Activated CD4-positive, alpha-beta T cell treated with anti-CD3 and anti-CD28 coated beads, Interleukin-2, amount 10 ng/mL, durations not matched to agents 7 days and 5 days (primary cell): ENCODE measurements around the gene DENND1A. TPM values are rescaled to one million over a fixed set of nuclear protein-coding genes. Genes with fewer than 3 reads are reported as not detected.

Experiments
- CTCF ChIA-PET: fragments of 350-600 bp; sonication (Branson Sonifier 250); formaldehyde crosslinking; loops from one replicate; lab custom pipeline; 2021; ENCODE audit warnings: antibody characterized with exemption; lab: Charles Lee
- POLR2A ChIA-PET: fragments of 350-600 bp; sonication (Branson Sonifier 250); formaldehyde crosslinking; loops from one replicate; lab custom pipeline; 2021; ENCODE audit warnings: antibody characterized with exemption; lab: Charles Lee
- DNase-seq: peaks from one replicate; pipeline ENCODE4 v3.0.0-alpha.2; 2020
- H3K27ac Mint-ChIP-seq: one replicate; pipeline ENCODE4 v1.8.0; 2021; ENCODE audit warnings: mild to moderate bottlenecking, moderate library complexity, mixed read lengths
- H3K27me3 Mint-ChIP-seq: one replicate; pipeline ENCODE4 v1.8.0; 2021; ENCODE audit warnings: mixed read lengths
- H3K36me3 Mint-ChIP-seq: one replicate; pipeline ENCODE4 v1.8.0; 2021; ENCODE audit warnings: low read depth, mixed read lengths
- H3K4me1 Mint-ChIP-seq: one replicate; pipeline ENCODE4 v1.8.0; 2021; ENCODE audit warnings: mixed read lengths
- H3K4me3 Mint-ChIP-seq: one replicate; pipeline ENCODE4 v1.8.0; 2021; ENCODE audit warnings: mild to moderate bottlenecking, moderate library complexity, mixed read lengths
- H3K9me3 Mint-ChIP-seq: one replicate; pipeline ENCODE4 v1.8.0; 2021; ENCODE audit warnings: mixed read lengths
- total RNA-seq, 2 experiments: library from RNA; stranded (reverse); gene quantifications; one replicate each; pipeline ENCODE4 v1.2.3, GENCODE V29; 2021

DENND1A gene
- total RNA-seq, 2 experiments from 2014 or later = 15.5 to 21.2 TPM

- no peak for DNase-seq
- Mint-ChIP-seq H3K4me1 (no peaks in the 10 kb centered on the region), H3K36me3 (peaks cover 12% of the 10 kb centered on the region), H3K27me3 (no peaks in the 10 kb centered on the region), H3K9me3 (peaks cover 33% of the 10 kb centered on the region), H3K4me3 (no peak overlapping the region), H3K27ac (no peak overlapping the region)
- ChIA-PET POLR2A (no interaction called here), CTCF (interaction anchor here (1.4 kb wide), 1 partner anchor 32 kb away, joined by 4 read pairs; no protein-coding TSS in a partner anchor)
Observed at GRCh38 chr9:123702483-123702882, 227.4 kb downstream of the DENND1A start.

GRCh38 chr9:123697686-123698085, 232.2 kb downstream of the DENND1A start:
- DNase-seq = no peak
- POLR2A ChIA-PET = no interaction called here
- Mint-ChIP-seq H3K36me3 (peaks cover 4% of the 10 kb centered on the region), H3K4me1 (no peaks in the 10 kb centered on the region), H3K27ac (no peak overlapping the region), H3K27me3 (no peaks in the 10 kb centered on the region), H3K4me3 (no peak overlapping the region), H3K9me3 (peaks cover 20% of the 10 kb centered on the region)
- CTCF ChIA-PET = no interaction called here

- no peaks in the 10 kb centered on the region for H3K36me3 Mint-ChIP-seq
- no peaks in the 10 kb centered on the region for H3K27me3 Mint-ChIP-seq
- CTCF ChIA-PET = interaction anchor here (0.6 kb wide), 1 partner anchor 134 kb away, joined by 3 read pairs; no protein-coding TSS in a partner anchor
- no peaks in the 10 kb centered on the region for H3K4me1 Mint-ChIP-seq
- H3K27ac Mint-ChIP-seq = no peak overlapping the region
- POLR2A ChIA-PET = no interaction called here
- DNase-seq = no peak
- peaks cover 10% of the 10 kb centered on the region for H3K9me3 Mint-ChIP-seq
- H3K4me3 Mint-ChIP-seq = no peak overlapping the region
Observed at GRCh38 chr9:123696476-123696875, 233.4 kb downstream of the DENND1A start.

- peaks cover 2% of the 10 kb centered on the region for H3K9me3 Mint-ChIP-seq
- CTCF ChIA-PET = interaction anchor here (1.0 kb wide), 1 partner anchor 9 kb away, joined by 4 read pairs; no protein-coding TSS in a partner anchor
- no peak for DNase-seq
- H3K36me3 Mint-ChIP-seq = peaks cover 2% of the 10 kb centered on the region
- H3K27me3 Mint-ChIP-seq = no peaks in the 10 kb centered on the region
- no peak overlapping the region for H3K27ac Mint-ChIP-seq
- POLR2A ChIA-PET = no interaction called here
- no peaks in the 10 kb centered on the region for H3K4me1 Mint-ChIP-seq
- no peak overlapping the region for H3K4me3 Mint-ChIP-seq
Observed at GRCh38 chr9:123695386-123695785, 234.5 kb downstream of the DENND1A start.

GRCh38 chr9:123691765-123692303, 238.1 kb downstream of the DENND1A start:
- Mint-ChIP-seq H3K4me1 (peaks cover 10% of the 10 kb centered on the region), H3K27ac (no peak overlapping the region), H3K36me3 (peaks cover 2% of the 10 kb centered on the region), H3K4me3 (no peak overlapping the region), H3K9me3 (no peaks in the 10 kb centered on the region), H3K27me3 (no peaks in the 10 kb centered on the region)
- POLR2A ChIA-PET = no interaction called here
- DNase-seq = no peak
- CTCF ChIA-PET = interaction anchor here (0.6 kb wide), 1 partner anchor 93 kb away, joined by 3 read pairs; no protein-coding TSS in a partner anchor

- H3K27ac Mint-ChIP-seq = no peak overlapping the region
- ChIA-PET POLR2A (no interaction called here), CTCF (no interaction called here)
- peaks cover 17% of the 10 kb centered on the region for H3K4me1 Mint-ChIP-seq
- DNase-seq = no peak
- H3K4me3 Mint-ChIP-seq = no peak overlapping the region
- H3K9me3 Mint-ChIP-seq = no peaks in the 10 kb centered on the region
- H3K27me3 Mint-ChIP-seq = no peaks in the 10 kb centered on the region
- H3K36me3 Mint-ChIP-seq = peaks cover 2% of the 10 kb centered on the region
Observed at GRCh38 chr9:123689701-123690428, 240.1 kb downstream of the DENND1A start.

- CTCF ChIA-PET = interaction anchor here (0.5 to 0.9 kb wide), 2 partner anchors 12 to 1760 kb away, joined by 3 to 4 read pairs; no protein-coding TSS in a partner anchor
- no peak for DNase-seq
- POLR2A ChIA-PET = no interaction called here
- Mint-ChIP-seq H3K36me3 (peaks cover 2% of the 10 kb centered on the region), H3K9me3 (no peaks in the 10 kb centered on the region), H3K27ac (no peak overlapping the region), H3K27me3 (no peaks in the 10 kb centered on the region), H3K4me3 (no peak overlapping the region), H3K4me1 (peaks cover 27% of the 10 kb centered on the region)
Observed at GRCh38 chr9:123687246-123687751, 242.6 kb downstream of the DENND1A start.

GRCh38 chr9:123686829-123687192, 243.1 kb downstream of the DENND1A start:
- no peaks in the 10 kb centered on the region for H3K27me3 Mint-ChIP-seq
- H3K9me3 Mint-ChIP-seq = no peaks in the 10 kb centered on the region
- CTCF ChIA-PET = interaction anchor here (0.9 kb wide), 2 partner anchors 9 to 13 kb away, joined by 3 to 4 read pairs; no protein-coding TSS in a partner anchor
- POLR2A ChIA-PET = no interaction called here
- no peak overlapping the region for H3K4me3 Mint-ChIP-seq
- no peak for DNase-seq
- H3K27ac Mint-ChIP-seq = no peak overlapping the region
- peaks cover 2% of the 10 kb centered on the region for H3K36me3 Mint-ChIP-seq
- peaks cover 27% of the 10 kb centered on the region for H3K4me1 Mint-ChIP-seq

- DNase-seq = no peak
- ChIA-PET CTCF (interaction anchor here (0.9 kb wide), 2 partner anchors 9 to 13 kb away, joined by 3 to 4 read pairs; no protein-coding TSS in a partner anchor), POLR2A (no interaction called here)
- Mint-ChIP-seq H3K36me3 (peaks cover 2% of the 10 kb centered on the region), H3K27me3 (no peaks in the 10 kb centered on the region), H3K9me3 (no peaks in the 10 kb centered on the region), H3K27ac (no peak overlapping the region), H3K4me3 (no peak overlapping the region), H3K4me1 (peaks cover 27% of the 10 kb centered on the region)
Observed at GRCh38 chr9:123686131-123686828, 243.6 kb downstream of the DENND1A start.

GRCh38 chr9:123685489-123686083, 244.3 kb downstream of the DENND1A start:
- no peak overlapping the region for H3K4me3 Mint-ChIP-seq
- no peaks in the 10 kb centered on the region for H3K27me3 Mint-ChIP-seq
- H3K4me1 Mint-ChIP-seq = peaks cover 27% of the 10 kb centered on the region
- CTCF ChIA-PET = interaction anchor here (0.9 kb wide), 1 partner anchor 10 kb away, joined by 4 read pairs; no protein-coding TSS in a partner anchor
- POLR2A ChIA-PET = no interaction called here
- DNase-seq = no peak
- no peaks in the 10 kb centered on the region for H3K9me3 Mint-ChIP-seq
- no peaks in the 10 kb centered on the region for H3K36me3 Mint-ChIP-seq
- no peak overlapping the region for H3K27ac Mint-ChIP-seq

GRCh38 chr9:123684393-123685149, 245.4 kb downstream of the DENND1A start:
- ChIA-PET CTCF (interaction anchor here (0.5 to 0.7 kb wide), 2 partner anchors 91 to 103 kb away, joined by 3 read pairs; no protein-coding TSS in a partner anchor), POLR2A (no interaction called here)
- no peaks in the 10 kb centered on the region for H3K27me3 Mint-ChIP-seq
- no peak for DNase-seq
- H3K4me1 Mint-ChIP-seq = peaks cover 32% of the 10 kb centered on the region
- no peak overlapping the region for H3K27ac Mint-ChIP-seq
- H3K4me3 Mint-ChIP-seq = no peak overlapping the region
- H3K36me3 Mint-ChIP-seq = no peaks in the 10 kb centered on the region
- H3K9me3 Mint-ChIP-seq = no peaks in the 10 kb centered on the region

GRCh38 chr9:123682746-123683145, 247.2 kb downstream of the DENND1A start:
- H3K27me3 Mint-ChIP-seq = no peaks in the 10 kb centered on the region
- H3K36me3 Mint-ChIP-seq = no peaks in the 10 kb centered on the region
- ChIA-PET POLR2A (no interaction called here), CTCF (no interaction called here)
- H3K4me3 Mint-ChIP-seq = no peak overlapping the region
- H3K27ac Mint-ChIP-seq = no peak overlapping the region
- peaks cover 40% of the 10 kb centered on the region for H3K4me1 Mint-ChIP-seq
- no peaks in the 10 kb centered on the region for H3K9me3 Mint-ChIP-seq
- no peak for DNase-seq
